ENCODE measurements around the gene ADAMTS17.

Gene ADAMTS17

DNA sequence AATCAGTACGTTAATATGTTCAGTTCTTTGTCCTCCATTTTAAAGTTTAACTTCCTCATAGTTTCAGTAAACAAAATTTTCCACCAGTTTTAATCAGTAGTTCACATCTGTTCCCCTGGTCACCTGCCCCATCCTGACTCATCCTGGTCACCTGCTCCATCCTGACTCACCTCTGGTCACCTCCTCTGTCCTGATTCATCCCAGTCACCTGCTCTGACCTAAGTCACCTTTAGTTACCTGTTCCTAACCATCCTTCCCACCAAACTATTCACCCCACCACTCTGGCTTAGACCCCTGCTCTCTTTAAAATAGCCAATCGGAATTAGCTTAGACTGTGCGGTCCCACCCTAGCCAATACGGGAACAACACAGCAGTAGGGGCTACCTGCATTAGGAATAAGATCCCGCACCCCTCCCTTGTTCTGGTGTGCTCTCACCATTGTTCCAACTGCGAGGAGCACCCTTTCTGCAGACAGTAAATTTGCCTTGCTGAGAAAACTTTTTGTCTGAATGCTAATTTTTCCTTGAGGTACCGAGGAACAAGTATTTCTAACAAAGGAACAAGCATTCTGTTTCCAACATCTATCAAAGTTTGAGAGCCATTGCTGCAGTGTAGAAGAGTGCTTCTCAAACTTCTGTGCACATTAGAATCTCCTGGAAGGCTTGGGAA, 169.3 kb downstream of the ADAMTS17 start:
- Histone ChIP-seq H3K4me1 (ENCODE audit: insufficient read depth, low read length) (no peaks in the 10 kb centered on the region), H3K36me3 (ENCODE audit: insufficient read depth, low read length) (no peaks in the 10 kb centered on the region), H3K9me3 (ENCODE audit: control insufficient read depth, insufficient read depth, low read length) (0 out of 2 replicates have a peak, but pooled peaks cover 4% of the 10 kb centered on the region), H3K9ac (ENCODE audit: low read depth, low read length) (no peak overlapping the region)

- 0 out of 2 replicates have a peak, but pooled peaks cover 4% of the 10 kb centered on the region for H3K9me3 ChIP-seq (ENCODE audit: control insufficient read depth, insufficient read depth, low read length)
- no peaks in the 10 kb centered on the region for H3K4me1 ChIP-seq (ENCODE audit: insufficient read depth, low read length)
- no peak overlapping the region for H3K9ac ChIP-seq (ENCODE audit: low read depth, low read length)
- no peaks in the 10 kb centered on the region for H3K36me3 ChIP-seq (ENCODE audit: insufficient read depth, low read length)
These were observed 170.4 kb downstream of the ADAMTS17 start for GRCh38 chr15:100171411-100171810.

GRCh38 chr15:100170291-100171210, 171.2 kb downstream of the ADAMTS17 start:
- Histone ChIP-seq H3K9ac (ENCODE audit: low read depth, low read length) (no peak overlapping the region), H3K36me3 (ENCODE audit: insufficient read depth, low read length) (no peaks in the 10 kb centered on the region), H3K9me3 (ENCODE audit: control insufficient read depth, insufficient read depth, low read length) (0 out of 2 replicates have a peak, but pooled peaks cover 4% of the 10 kb centered on the region), H3K4me1 (ENCODE audit: insufficient read depth, low read length) (no peaks in the 10 kb centered on the region)

DNA sequence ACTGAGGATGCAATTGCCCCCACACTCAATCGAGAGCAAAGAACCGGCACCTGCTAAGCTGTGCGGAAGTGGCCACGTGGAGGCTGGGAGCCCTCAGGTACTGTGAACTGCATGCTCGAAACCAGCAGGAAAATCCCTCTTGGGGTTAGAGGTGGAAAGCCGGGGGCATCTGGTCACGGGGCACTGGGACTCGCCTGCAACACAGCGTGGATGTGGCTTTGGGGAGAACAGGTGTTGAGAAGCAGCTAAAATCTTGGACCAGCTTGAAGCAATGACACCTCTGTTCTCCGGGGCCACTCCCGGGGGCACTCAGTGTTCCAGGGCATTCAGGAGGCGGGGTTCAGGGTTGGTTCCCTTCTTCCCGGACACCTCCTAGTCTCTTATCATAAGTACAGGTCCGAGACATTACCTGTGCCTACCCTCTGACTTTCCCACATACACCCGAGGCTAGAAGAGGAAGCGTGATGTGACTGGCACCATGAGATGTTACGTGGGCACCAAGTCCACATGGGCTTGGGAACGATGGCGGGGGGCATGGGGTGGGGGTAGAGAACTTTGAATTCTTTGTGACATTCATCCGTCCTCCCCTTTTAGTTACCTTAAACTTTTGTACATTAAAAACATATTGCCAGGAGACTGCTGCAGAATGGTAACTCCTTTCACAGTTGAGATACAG, 172.0 kb downstream of the ADAMTS17 start:
- H3K9me3 ChIP-seq (ENCODE audit: control insufficient read depth, insufficient read depth, low read length): 0 out of 2 replicates have a peak, but pooled peaks cover 4% of the 10 kb centered on the region
- no peaks in the 10 kb centered on the region for H3K4me1 ChIP-seq (ENCODE audit: insufficient read depth, low read length)
- no peaks in the 10 kb centered on the region for H3K36me3 ChIP-seq (ENCODE audit: insufficient read depth, low read length)
- no peak overlapping the region for H3K9ac ChIP-seq (ENCODE audit: low read depth, low read length)

DNA sequence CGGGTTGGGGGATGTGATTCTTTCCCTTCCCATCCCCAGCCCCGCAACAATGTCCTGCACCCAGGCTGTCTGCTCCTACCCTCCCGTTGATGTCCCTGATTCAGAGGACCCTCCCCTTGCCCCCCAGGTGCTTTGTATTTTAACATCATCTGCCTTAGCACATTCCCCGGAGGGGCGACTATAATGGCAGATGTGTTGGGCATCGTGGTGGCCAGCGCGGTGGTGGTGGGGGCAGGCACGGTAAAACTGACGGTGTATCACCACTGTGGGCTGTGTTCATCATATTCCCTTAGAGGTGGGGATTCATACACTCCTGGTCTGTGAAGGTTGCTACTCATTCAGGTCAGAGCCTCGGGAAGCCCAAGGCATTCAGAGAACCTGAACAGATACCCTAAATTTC, 173.0 kb downstream of the ADAMTS17 start:
- Histone ChIP-seq H3K36me3 (ENCODE audit: insufficient read depth, low read length) (no peaks in the 10 kb centered on the region), H3K9me3 (ENCODE audit: control insufficient read depth, insufficient read depth, low read length) (0 out of 2 replicates have a peak, but pooled peaks cover 4% of the 10 kb centered on the region), H3K4me1 (ENCODE audit: insufficient read depth, low read length) (no peaks in the 10 kb centered on the region), H3K9ac (ENCODE audit: low read depth, low read length) (no peak overlapping the region)

DNA sequence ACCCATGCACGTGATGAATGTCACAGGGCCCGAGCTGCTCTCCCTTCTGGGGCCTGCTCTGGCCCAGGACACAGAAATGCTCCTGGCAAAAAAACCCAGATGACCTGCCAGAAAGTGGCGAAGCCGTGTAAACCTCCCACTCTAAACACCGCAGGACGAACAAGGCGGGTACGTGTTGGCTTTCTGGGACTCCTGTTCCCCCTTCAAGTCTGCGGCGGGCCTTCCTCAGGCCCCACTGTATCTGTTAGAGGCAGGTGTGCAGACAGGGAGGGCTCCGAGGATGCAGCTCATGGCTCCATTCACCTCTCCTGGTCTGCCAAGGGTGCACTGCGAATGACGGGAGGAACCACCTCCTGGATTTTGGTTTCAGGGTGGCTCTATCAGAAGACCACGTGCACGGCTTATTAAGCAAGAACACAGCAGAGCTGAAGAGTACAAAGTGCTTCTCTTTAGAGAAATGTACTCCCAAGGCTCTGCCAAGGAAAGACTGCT, 173.8 kb downstream of the ADAMTS17 start:
- Histone ChIP-seq H3K36me3 (ENCODE audit: insufficient read depth, low read length) (no peaks in the 10 kb centered on the region), H3K9ac (ENCODE audit: low read depth, low read length) (no peak overlapping the region), H3K4me1 (ENCODE audit: insufficient read depth, low read length) (no peaks in the 10 kb centered on the region), H3K9me3 (ENCODE audit: control insufficient read depth, insufficient read depth, low read length) (0 out of 2 replicates have a peak, but pooled peaks cover 4% of the 10 kb centered on the region)

DNA sequence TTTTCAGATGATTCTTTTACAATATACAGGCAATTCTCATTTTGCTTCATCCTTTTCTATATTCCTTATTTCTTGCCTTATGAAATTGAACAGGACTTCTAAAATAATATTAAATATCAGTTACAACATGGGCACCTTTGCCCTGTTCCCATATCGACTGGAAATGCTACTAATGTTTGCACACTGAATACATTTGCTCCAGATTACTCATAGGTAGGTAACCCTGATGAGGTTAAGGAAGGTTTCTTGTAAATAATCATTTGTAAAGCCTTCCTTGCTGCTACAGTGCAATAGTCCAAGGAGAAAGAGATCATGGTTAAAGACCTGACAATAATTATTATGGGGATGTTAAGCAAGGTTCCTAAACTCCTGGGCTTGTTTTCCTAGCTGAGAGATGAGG, 175.5 kb downstream of the ADAMTS17 start:
- Histone ChIP-seq H3K9ac (ENCODE audit: low read depth, low read length) (no peak overlapping the region), H3K36me3 (ENCODE audit: insufficient read depth, low read length) (no peaks in the 10 kb centered on the region), H3K9me3 (ENCODE audit: control insufficient read depth, insufficient read depth, low read length) (no peaks in the 10 kb centered on the region), H3K4me1 (ENCODE audit: insufficient read depth, low read length) (no peaks in the 10 kb centered on the region)

DNA sequence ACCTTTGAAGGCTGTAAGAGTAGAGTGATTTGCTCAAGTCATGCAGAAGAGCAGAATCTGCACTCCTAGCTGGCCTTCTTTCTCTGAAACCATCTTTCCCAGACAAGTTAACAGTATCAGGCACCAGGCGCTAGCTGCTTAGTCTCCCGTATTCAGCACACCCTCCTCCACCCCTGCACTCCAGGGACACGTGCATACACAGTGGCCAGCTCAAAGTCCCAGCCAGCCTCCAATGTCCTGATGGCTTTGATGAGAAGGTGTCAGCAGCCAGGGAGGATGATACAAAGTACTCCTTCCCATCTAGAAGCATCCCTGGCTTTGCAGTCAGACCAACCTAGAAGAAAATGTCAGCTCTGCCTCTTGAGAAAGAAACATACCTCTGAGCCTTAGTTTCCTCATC, 177.8 kb downstream of the ADAMTS17 start:
- Histone ChIP-seq H3K36me3 (ENCODE audit: insufficient read depth, low read length) (no peaks in the 10 kb centered on the region), H3K4me1 (ENCODE audit: insufficient read depth, low read length) (no peaks in the 10 kb centered on the region), H3K9me3 (ENCODE audit: control insufficient read depth, insufficient read depth, low read length) (no peaks in the 10 kb centered on the region), H3K9ac (ENCODE audit: low read depth, low read length) (no peak overlapping the region)

DNA sequence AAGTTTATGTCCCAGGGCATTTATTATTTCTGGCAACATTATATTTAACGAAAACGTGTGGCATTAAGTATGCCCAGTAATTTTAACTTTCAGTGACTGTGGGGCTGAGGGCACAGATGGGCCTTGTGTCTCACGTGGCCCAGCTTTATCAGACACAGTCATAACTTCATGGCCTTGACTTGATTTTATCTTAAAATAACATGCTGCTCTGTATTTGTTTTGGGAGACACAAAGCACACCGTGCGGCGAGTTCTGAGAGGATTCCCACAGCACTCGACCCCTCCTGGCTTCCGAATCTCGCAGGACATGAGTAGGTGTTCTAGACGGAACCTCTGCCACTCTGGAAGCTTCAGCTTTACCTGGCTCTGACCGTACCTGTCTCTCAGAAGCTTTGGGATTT, 180.8 kb downstream of the ADAMTS17 start:
- H3K36me3 ChIP-seq (ENCODE audit: insufficient read depth, low read length): no peaks in the 10 kb centered on the region
- H3K9ac ChIP-seq (ENCODE audit: low read depth, low read length): no peak overlapping the region
- H3K9me3 ChIP-seq (ENCODE audit: control insufficient read depth, insufficient read depth, low read length): no peaks in the 10 kb centered on the region
- no peaks in the 10 kb centered on the region for H3K4me1 ChIP-seq (ENCODE audit: insufficient read depth, low read length)

GRCh38 chr15:100159436-100159835, 182.3 kb downstream of the ADAMTS17 start:
- no peaks in the 10 kb centered on the region for H3K36me3 ChIP-seq (ENCODE audit: insufficient read depth, low read length)
- H3K4me1 ChIP-seq (ENCODE audit: insufficient read depth, low read length): no peaks in the 10 kb centered on the region
- no peaks in the 10 kb centered on the region for H3K9me3 ChIP-seq (ENCODE audit: control insufficient read depth, insufficient read depth, low read length)
- H3K9ac ChIP-seq (ENCODE audit: low read depth, low read length): no peak overlapping the region

DNA sequence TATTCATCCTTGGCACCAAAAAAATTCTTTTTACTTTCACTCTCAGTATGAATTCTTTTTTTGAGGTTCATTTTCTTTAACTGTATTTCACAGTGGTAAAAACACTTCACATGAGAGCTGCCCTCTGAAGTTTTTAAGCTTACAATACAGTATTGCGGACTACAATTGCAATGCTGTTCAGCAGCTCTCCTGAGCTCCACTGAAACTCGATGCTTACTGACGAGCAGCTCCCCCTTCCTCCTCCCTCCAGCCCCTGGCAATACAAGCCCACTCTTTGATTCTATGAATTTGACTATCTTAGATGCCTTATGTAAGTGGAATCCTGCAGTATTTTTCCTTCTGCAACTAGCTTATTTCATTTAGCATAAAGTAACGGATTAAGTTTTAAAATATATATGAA, 183.4 kb downstream of the ADAMTS17 start:
- no peak overlapping the region for H3K9ac ChIP-seq (ENCODE audit: low read depth, low read length)
- H3K36me3 ChIP-seq (ENCODE audit: insufficient read depth, low read length): no peaks in the 10 kb centered on the region
- no peaks in the 10 kb centered on the region for H3K4me1 ChIP-seq (ENCODE audit: insufficient read depth, low read length)
- no peaks in the 10 kb centered on the region for H3K9me3 ChIP-seq (ENCODE audit: control insufficient read depth, insufficient read depth, low read length)

- Histone ChIP-seq H3K9ac (ENCODE audit: low read depth, low read length) (no peak overlapping the region), H3K36me3 (ENCODE audit: insufficient read depth, low read length) (no peaks in the 10 kb centered on the region), H3K4me1 (ENCODE audit: insufficient read depth, low read length) (no peaks in the 10 kb centered on the region), H3K9me3 (ENCODE audit: control insufficient read depth, insufficient read depth, low read length) (no peaks in the 10 kb centered on the region)
These were observed 185.6 kb downstream of the ADAMTS17 start for GRCh38 chr15:100156201-100156600.

DNA sequence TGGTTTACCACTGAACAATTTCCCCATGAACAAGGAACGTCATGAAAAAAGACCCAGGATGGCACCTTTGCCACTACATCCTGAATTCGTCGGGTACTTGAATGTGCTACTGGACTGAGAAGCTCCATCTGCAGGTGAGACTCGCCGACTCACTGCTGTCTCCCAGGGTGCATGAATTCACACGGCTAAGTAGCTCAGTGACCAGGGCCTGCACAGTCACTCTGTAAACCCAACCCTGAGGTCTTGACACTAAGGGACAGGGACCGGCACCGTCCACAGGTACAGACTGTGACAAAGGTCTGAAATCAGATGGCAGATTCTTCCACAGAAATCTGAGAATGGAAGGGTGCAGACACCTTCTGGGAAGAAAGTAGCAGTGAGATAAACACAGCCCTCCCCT, 187.4 kb downstream of the ADAMTS17 start:
- Histone ChIP-seq H3K9ac (ENCODE audit: low read depth, low read length) (no peak overlapping the region), H3K4me1 (ENCODE audit: insufficient read depth, low read length) (no peaks in the 10 kb centered on the region), H3K36me3 (ENCODE audit: insufficient read depth, low read length) (no peaks in the 10 kb centered on the region), H3K9me3 (ENCODE audit: control insufficient read depth, insufficient read depth, low read length) (no peaks in the 10 kb centered on the region)

DNA sequence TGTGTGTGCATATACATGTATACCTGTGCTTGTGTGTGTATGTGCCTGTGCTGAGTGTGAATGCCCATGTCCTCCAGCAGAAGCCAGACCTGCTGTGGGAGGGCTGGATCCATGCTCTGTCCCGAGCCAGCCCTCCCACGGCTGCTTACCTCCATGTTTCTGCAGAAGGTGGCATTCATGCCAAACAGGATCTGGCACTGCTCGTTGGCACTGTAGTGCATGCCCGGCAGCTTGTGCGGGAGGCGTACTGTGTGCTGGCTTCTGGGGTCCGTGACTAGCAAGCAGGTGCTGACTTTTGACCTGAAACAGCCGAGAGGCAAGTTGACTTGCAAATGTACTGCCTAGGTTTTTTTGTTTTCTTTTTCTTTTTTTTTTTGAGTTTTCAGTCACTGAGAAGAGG, 189.3 kb downstream of the ADAMTS17 start:
- Histone ChIP-seq H3K36me3 (ENCODE audit: insufficient read depth, low read length) (no peaks in the 10 kb centered on the region), H3K9ac (ENCODE audit: low read depth, low read length) (no peak overlapping the region), H3K4me1 (ENCODE audit: insufficient read depth, low read length) (no peaks in the 10 kb centered on the region), H3K9me3 (ENCODE audit: control insufficient read depth, insufficient read depth, low read length) (peaks cover under 1% of the 10 kb centered on the region; the same call in 1 of the 2 replicates)

Measured in ES-I3 (cell line).